WERI-Rb-1 (cell line): ENCODE measurements around the gene ABI3.

Source experiments
- DNase-seq: peaks from one replicate; pipeline ENCODE4 v3.0.0-alpha.2; 2020
- H3K27ac ChIP-seq: fragments of 250-450 bp; sonication (Bioruptor Pico); 2 replicates; pipeline ENCODE4 v1.5.1; 2020; ENCODE audit warnings: mild to moderate bottlenecking, moderate library complexity
- H3K27me3 ChIP-seq: fragments of 250-450 bp; sonication (Bioruptor Pico); 2 replicates; pipeline ENCODE4 v1.5.1; 2021; ENCODE audit warnings: mild to moderate bottlenecking, low read depth, moderate library complexity; ENCODE audit not compliant: insufficient read depth, severe bottlenecking
- H3K36me3 ChIP-seq: fragments of 250-450 bp; sonication (Bioruptor Pico); 2 replicates; pipeline ENCODE4 v1.5.1; 2020; ENCODE audit warnings: mild to moderate bottlenecking, moderate library complexity
- H3K4me3 ChIP-seq: 2 replicates; pipeline ENCODE4 v1.5.1; 2011; ENCODE audit warnings: low read depth, mild to moderate bottlenecking, control low read depth, low read length
- H3K9me3 ChIP-seq: fragments of 250-450 bp; sonication (Bioruptor Pico); 2 replicates; pipeline ENCODE4 v1.5.1; 2021; ENCODE audit warnings: mild to moderate bottlenecking, moderate library complexity; ENCODE audit not compliant: severe bottlenecking
- TF ChIP-seq, protein P1 (sequence below): IDR thresholded peaks from 2 replicates; pipeline ENCODE4 v1.5.1; 2011; ENCODE audit warnings: low read depth, mild to moderate bottlenecking, control low read depth, inconsistent platforms, low read length

Gene ABI3

DNA sequence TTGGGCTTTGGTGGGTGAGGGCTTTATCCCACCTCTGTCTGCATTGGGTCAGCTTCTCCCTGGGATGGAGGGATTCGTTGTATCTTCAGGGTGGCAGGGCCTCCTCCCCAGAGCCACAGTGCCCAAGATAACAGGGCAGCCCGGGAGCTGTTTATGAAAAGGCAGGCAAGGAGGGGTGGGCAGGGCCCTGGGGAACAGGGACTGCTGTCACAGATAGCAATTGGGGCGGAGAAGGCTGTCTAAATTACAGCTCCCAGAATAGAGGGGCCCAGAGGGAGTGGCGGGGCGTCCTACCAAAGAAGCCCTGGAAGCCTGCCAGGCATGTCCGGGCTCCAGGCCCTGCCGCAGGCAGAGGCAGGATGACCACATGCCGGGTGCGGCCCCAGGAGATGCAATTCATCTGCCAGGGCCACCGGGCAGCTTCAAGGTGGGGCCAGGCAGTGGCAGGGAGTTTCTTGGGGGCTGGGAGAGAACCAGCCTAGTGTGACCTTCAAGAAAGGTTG, 38.8 kb downstream of the ABI3 start:
- Histone ChIP-seq H3K4me3 (no peak overlapping the region), H3K9me3 (no peaks in the 10 kb centered on the region), H3K27ac (no peak overlapping the region), H3K27me3 (no peaks in the 10 kb centered on the region), H3K36me3 (no peaks in the 10 kb centered on the region)
- DNase-seq, result no peak
- TF ChIP-seq, protein P1, sequence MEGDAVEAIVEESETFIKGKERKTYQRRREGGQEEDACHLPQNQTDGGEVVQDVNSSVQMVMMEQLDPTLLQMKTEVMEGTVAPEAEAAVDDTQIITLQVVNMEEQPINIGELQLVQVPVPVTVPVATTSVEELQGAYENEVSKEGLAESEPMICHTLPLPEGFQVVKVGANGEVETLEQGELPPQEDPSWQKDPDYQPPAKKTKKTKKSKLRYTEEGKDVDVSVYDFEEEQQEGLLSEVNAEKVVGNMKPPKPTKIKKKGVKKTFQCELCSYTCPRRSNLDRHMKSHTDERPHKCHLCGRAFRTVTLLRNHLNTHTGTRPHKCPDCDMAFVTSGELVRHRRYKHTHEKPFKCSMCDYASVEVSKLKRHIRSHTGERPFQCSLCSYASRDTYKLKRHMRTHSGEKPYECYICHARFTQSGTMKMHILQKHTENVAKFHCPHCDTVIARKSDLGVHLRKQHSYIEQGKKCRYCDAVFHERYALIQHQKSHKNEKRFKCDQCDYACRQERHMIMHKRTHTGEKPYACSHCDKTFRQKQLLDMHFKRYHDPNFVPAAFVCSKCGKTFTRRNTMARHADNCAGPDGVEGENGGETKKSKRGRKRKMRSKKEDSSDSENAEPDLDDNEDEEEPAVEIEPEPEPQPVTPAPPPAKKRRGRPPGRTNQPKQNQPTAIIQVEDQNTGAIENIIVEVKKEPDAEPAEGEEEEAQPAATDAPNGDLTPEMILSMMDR, result no peak

DNA sequence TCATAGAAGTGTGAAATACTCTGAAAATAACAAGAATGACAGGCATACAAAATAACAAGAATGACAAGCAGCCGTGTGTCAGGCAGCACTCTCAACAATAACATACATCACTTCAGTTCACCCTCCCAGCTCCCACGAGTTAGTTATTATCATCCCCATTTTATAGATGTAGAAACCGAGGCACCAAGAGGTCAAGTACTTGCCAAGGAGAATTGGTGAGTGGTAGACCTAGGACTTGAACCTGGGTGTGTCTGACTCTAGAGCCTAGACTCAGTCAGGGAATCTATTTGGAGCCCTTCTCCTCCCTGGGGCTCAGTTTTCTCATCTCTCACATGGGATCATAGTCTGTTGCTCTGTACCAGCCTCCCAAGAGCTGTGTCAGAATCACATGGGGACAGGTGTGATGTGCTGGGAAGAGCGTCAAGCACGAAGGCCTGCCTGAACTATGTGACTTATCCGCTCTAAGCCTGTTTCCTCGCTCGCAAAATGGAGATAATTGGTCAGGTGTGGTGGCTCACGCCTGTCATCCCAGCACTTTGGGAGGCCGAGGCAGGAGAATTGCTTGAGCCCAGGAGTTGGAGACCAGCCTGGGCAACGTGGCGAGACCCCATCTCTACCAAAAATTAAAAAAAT, 39.5 kb downstream of the ABI3 start:
- no peak overlapping the region for H3K4me3 ChIP-seq

GRCh38 chr17:49252148-49252695, 41.7 kb downstream of the ABI3 start:
- peak; percentile 66 for DNase-seq
- H3K4me3 ChIP-seq, result no peak overlapping the region
- H3K27me3 ChIP-seq, result no peaks in the 10 kb centered on the region
- no peak overlapping the region for H3K27ac ChIP-seq
- no peaks in the 10 kb centered on the region for H3K36me3 ChIP-seq
- no peaks in the 10 kb centered on the region for H3K9me3 ChIP-seq
- TF ChIP-seq, protein P1, result no peak; the same call in 1 of the 2 replicates

More for the DNA sequence above, 39.5 kb downstream of the ABI3 start:
- Histone ChIP-seq H3K36me3 (no peaks in the 10 kb centered on the region), H3K9me3 (no peaks in the 10 kb centered on the region), H3K27ac (no peak overlapping the region), H3K27me3 (no peaks in the 10 kb centered on the region)
- DNase-seq, result no peak
- TF ChIP-seq, protein P1, result no peak

GRCh38 chr17:49254066-49254465, 43.6 kb downstream of the ABI3 start:
- Histone ChIP-seq H3K4me3 (no peak overlapping the region), H3K9me3 (no peaks in the 10 kb centered on the region), H3K36me3 (no peaks in the 10 kb centered on the region), H3K27ac (peak overlapping the region; percentile 38; the same call in 1 of the 2 replicates), H3K27me3 (no peaks in the 10 kb centered on the region)
- TF ChIP-seq, protein P1, result peak; percentile 25; the same call in 1 of the 2 replicates
- no peak for DNase-seq

DNA sequence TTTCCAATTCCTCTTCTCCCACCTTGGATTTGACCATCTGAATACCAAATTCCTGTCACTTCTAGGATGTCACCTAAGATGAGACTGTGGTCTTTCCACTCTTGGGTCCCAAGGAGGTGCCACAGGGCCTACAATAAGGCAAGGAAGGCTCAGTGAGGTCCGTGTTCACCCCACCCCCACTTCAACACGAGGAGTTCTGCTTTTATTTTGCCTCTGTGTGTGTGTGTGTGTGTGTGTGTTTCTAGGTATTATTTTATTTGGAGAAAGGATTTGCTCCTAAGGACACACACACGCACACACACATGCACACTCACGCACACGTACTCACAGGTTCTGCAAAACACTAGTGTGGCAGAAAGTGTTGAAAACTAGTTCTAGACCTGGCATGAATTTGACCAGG, 44.6 kb downstream of the ABI3 start:
- Histone ChIP-seq H3K27me3 (no peaks in the 10 kb centered on the region), H3K36me3 (no peaks in the 10 kb centered on the region), H3K4me3 (no peak overlapping the region), H3K9me3 (no peaks in the 10 kb centered on the region), H3K27ac (no peak overlapping the region)
- DNase-seq, result no peak
- TF ChIP-seq, protein P1, result no peak

GRCh38 chr17:49258394-49258793, 47.9 kb downstream of the ABI3 start:
- no peak for DNase-seq
- H3K9me3 ChIP-seq, result no peaks in the 10 kb centered on the region
- TF ChIP-seq, protein P1, result no peak
- H3K27ac ChIP-seq, result no peak overlapping the region
- H3K4me3 ChIP-seq, result no peak overlapping the region
- H3K27me3 ChIP-seq, result no peaks in the 10 kb centered on the region
- H3K36me3 ChIP-seq, result no peaks in the 10 kb centered on the region
